Natural killer cell (primary cell): ENCODE results near the gene TIMM10B. TPM values are rescaled to one million over a fixed set of nuclear protein-coding genes. Genes with fewer than 3 reads are reported as not detected.

Source experiments
- ATAC-seq, 3 donors: fragments of 150-1000 bp in 2 of 3; fragments of 200-7000 bp in 1 of 3; cut with Tn5 transposase; 1 replicate in 1 of 3; 2 replicates in 2 of 3; pipeline ENCODE4 v1.10.0; 2021; ENCODE audit warnings: mild to moderate bottlenecking in 2 of 3, moderate library complexity in 2 of 3
- DNase-seq, 2 donors: peaks; one replicate each; pipeline versions ENCODE4 v3.0.0 to v3.0.0-alpha.2; 2013 to 2021; ENCODE audit warnings: mixed read lengths in 1 of 2
- H3K27ac ChIP-seq: one replicate; pipeline ENCODE4 v1.5.1; 2013; ENCODE audit warnings: mild to moderate bottlenecking, low read length
- H3K27me3 ChIP-seq: one replicate; pipeline ENCODE4 v1.6.1; 2013; ENCODE audit warnings: low read length; ENCODE audit not compliant: control insufficient read depth, insufficient read depth
- H3K36me3 ChIP-seq: one replicate; pipeline ENCODE4 v1.6.1; 2013; ENCODE audit warnings: low read length; ENCODE audit not compliant: control insufficient read depth, insufficient read depth
- H3K4me1 ChIP-seq: one replicate; pipeline ENCODE4 v1.6.1; 2013; ENCODE audit warnings: low read length; ENCODE audit not compliant: control insufficient read depth, insufficient read depth
- H3K4me3 ChIP-seq: one replicate; pipeline ENCODE4 v1.5.1; 2013; ENCODE audit warnings: low read length
- H3K9me3 ChIP-seq: one replicate; pipeline ENCODE4 v1.6.1; 2013; ENCODE audit warnings: low read length; ENCODE audit not compliant: control insufficient read depth, insufficient read depth
- H3K27ac Mint-ChIP-seq, 2 donors: one replicate each; pipeline ENCODE4 v1.8.0; 2022; ENCODE audit warnings: mild to moderate bottlenecking in 2 of 2, mixed read lengths in 2 of 2, moderate library complexity in 1 of 2
- H3K27me3 Mint-ChIP-seq, 2 donors: one replicate each; pipeline ENCODE4 v1.8.0; 2022; ENCODE audit warnings: low read depth in 2 of 2, mixed read lengths in 2 of 2
- H3K36me3 Mint-ChIP-seq: one replicate; pipeline ENCODE4 v1.8.0; 2022; ENCODE audit warnings: mixed read lengths
- H3K4me1 Mint-ChIP-seq, 2 donors: one replicate each; pipeline ENCODE4 v1.8.0; 2022; ENCODE audit warnings: mixed read lengths in 2 of 2
- H3K4me3 Mint-ChIP-seq: one replicate; pipeline ENCODE4 v1.8.0; 2022; ENCODE audit warnings: mild to moderate bottlenecking, moderate library complexity, mixed read lengths
- H3K9me3 Mint-ChIP-seq, 2 donors: one replicate each; pipeline ENCODE4 v1.8.0; 2022; ENCODE audit warnings: mixed read lengths in 2 of 2
- WGBS: methylation state at CpG from one replicate; pipeline ENCODE4 v1.1.7; 2013; ENCODE audit warnings: missing lambda C conversion rate; ENCODE audit not compliant: insufficient coverage; 5-methylcytosine and 5-hydroxymethylcytosine counted together
- intact Hi-C: fragments of 100-400 bp; cut with micrococcal nuclease; formaldehyde crosslinking; loops from one replicate; pipeline ENCODE4 v1.14.2; 2022
- total RNA-seq, 4 donors: library from RNA; stranded (reverse); fragments of 120-200 nt in 1 of 4; gene quantifications; one replicate each; pipeline versions ENCODE4 v1.2.3 to v1.2.4, GENCODE V29; 2013 to 2022
- TF ChIP-seq, protein P1 (sequence below): fragments of 200-600 bp; IDR thresholded peaks from one replicate; pipeline ENCODE4 v1.8.0; 2022; ENCODE audit warnings: antibody characterized with exemption

Gene TIMM10B
- total RNA-seq, 3 donors from 2014 or later (not counting 1 experiment from before 2014, with no cell fraction given), result 69.6 to 92.8 (median 71.4) TPM

DNA sequence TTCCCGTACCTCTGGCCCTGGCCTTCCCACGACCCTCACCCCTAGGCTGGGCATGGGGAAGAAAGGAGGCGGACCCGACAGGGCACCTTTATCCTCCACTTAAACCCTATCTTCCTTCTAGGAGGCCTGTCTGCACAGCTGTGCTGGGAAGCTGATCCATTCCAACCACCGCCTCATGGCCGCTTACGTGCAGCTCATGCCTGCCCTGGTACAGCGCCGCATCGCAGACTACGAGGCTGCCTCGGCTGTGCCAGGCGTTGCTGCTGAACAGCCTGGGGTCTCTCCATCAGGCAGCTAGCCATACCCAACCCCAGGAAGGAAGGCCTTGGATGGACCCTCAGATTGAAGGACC lies 599 bp downstream of the TIMM10B start:
- Mint-ChIP-seq H3K4me3 (peak overlapping the region; percentile 91), H3K27me3 (no peaks in the 10 kb centered on the region), H3K36me3 (no peaks in the 10 kb centered on the region), H3K9me3 (no peaks in the 10 kb centered on the region), H3K27ac (peak overlapping the region; percentile 95 to 99), H3K4me1 (peaks cover 32 to 37% of the 10 kb centered on the region in 2 donors)
- H3K27me3 ChIP-seq, result no peaks in the 10 kb centered on the region
- TF ChIP-seq, protein P1, sequence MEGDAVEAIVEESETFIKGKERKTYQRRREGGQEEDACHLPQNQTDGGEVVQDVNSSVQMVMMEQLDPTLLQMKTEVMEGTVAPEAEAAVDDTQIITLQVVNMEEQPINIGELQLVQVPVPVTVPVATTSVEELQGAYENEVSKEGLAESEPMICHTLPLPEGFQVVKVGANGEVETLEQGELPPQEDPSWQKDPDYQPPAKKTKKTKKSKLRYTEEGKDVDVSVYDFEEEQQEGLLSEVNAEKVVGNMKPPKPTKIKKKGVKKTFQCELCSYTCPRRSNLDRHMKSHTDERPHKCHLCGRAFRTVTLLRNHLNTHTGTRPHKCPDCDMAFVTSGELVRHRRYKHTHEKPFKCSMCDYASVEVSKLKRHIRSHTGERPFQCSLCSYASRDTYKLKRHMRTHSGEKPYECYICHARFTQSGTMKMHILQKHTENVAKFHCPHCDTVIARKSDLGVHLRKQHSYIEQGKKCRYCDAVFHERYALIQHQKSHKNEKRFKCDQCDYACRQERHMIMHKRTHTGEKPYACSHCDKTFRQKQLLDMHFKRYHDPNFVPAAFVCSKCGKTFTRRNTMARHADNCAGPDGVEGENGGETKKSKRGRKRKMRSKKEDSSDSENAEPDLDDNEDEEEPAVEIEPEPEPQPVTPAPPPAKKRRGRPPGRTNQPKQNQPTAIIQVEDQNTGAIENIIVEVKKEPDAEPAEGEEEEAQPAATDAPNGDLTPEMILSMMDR, result no peak
- H3K9me3 ChIP-seq, result no peaks in the 10 kb centered on the region
- peak overlapping the region; percentile 95 for H3K27ac ChIP-seq
- peak overlapping the region; percentile 74 for H3K4me3 ChIP-seq
- DNase-seq (no peak), ATAC-seq (peak in 2 of 3 donors; percentile 1 to 4)
- peaks cover 45% of the 10 kb centered on the region for H3K36me3 ChIP-seq
- H3K4me1 ChIP-seq, result peaks cover 22% of the 10 kb centered on the region
- intact Hi-C loops, result loop anchor here (1.0 to 5.0 kb wide), 6 partner anchors 92 to 795 kb away; partner anchors contain the start of genes FHIP1B, MRPL17, SMPD1 and TRIM22
- 17% methylated on average over 13 of the region's 13 CpGs for WGBS

DNA sequence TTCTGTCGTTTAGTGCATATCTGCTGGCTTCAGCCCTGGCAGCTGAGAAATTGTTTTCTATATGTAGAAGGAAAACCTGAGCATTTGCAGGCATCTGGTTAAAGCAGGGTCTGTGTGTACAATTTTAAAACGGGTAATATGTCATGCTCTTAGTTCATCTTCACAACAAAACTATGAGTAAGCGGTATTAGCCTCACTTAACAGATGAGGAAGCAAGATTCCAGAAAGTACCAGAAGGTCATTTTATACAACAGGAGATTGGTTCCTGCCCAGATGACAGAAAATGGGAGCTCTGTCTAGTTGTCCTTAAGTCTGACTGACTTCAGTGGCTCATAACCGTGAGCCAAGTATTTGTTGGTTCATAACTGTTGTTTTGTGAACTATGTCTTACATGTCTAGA lies 1.1 kb downstream of the TIMM10B start:
- TF ChIP-seq, protein P1, result no peak
- Mint-ChIP-seq H3K27me3 (no peaks in the 10 kb centered on the region), H3K4me3 (peak overlapping the region; percentile 91), H3K9me3 (no peaks in the 10 kb centered on the region), H3K36me3 (no peaks in the 10 kb centered on the region), H3K4me1 (peaks cover 32 to 37% of the 10 kb centered on the region in 2 donors), H3K27ac (peak overlapping the region; percentile 95 to 99)
- Histone ChIP-seq H3K27me3 (no peaks in the 10 kb centered on the region), H3K9me3 (no peaks in the 10 kb centered on the region), H3K4me1 (peaks cover 22% of the 10 kb centered on the region), H3K27ac (peak overlapping the region; percentile 95), H3K36me3 (peaks cover 46% of the 10 kb centered on the region), H3K4me3 (no peak overlapping the region)
- WGBS, result 88% methylated on average over 4 of the region's 4 CpGs
- intact Hi-C loops, result loop anchor here (5.0 kb wide), 2 partner anchors 280 to 795 kb away; partner anchors contain the start of genes TRIM22 and TRIM5
- DNase-seq (no peak), ATAC-seq (no peak)

DNA sequence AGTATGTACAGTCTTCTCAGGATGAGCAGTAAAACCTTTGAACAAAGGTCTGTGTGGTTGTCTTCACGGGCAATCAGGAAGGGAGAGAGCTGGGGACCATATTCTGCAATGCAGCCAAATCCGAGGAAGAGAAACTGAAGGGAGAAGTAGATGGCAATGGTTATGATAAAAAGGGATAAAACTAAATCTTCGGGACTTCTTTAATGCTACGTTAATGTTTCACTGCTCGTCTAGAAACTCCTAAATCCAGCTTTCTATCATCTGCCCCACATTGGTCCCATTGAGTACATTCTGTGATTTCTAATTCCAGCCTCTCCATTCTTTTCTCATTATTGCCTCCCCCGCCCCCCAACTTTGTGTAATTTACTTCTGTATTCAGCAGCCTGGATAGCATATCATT lies 1.7 kb downstream of the TIMM10B start:
- H3K27ac ChIP-seq, result no peak overlapping the region
- peaks cover 50% of the 10 kb centered on the region for H3K36me3 ChIP-seq
- no peaks in the 10 kb centered on the region for H3K27me3 ChIP-seq
- H3K9me3 ChIP-seq, result no peaks in the 10 kb centered on the region
- H3K4me3 Mint-ChIP-seq, result peak overlapping the region; percentile 75
- peak overlapping the region; percentile 95 to 99 for H3K27ac Mint-ChIP-seq
- H3K4me3 ChIP-seq, result no peak overlapping the region
- no peaks in the 10 kb centered on the region for H3K36me3 Mint-ChIP-seq
- no peak for DNase-seq
- no peak for ATAC-seq
- TF ChIP-seq, protein P1, result no peak
- no peaks in the 10 kb centered on the region for H3K9me3 Mint-ChIP-seq
- 93% methylated on average over 6 of the region's 6 CpGs for WGBS
- intact Hi-C loops, result loop anchor here (5.0 kb wide), 2 partner anchors 281 to 796 kb away; partner anchors contain the start of genes TRIM22 and TRIM5
- H3K4me1 ChIP-seq, result peaks cover 22% of the 10 kb centered on the region
- peaks cover 32 to 37% of the 10 kb centered on the region in 2 donors for H3K4me1 Mint-ChIP-seq
- no peaks in the 10 kb centered on the region for H3K27me3 Mint-ChIP-seq

DNA sequence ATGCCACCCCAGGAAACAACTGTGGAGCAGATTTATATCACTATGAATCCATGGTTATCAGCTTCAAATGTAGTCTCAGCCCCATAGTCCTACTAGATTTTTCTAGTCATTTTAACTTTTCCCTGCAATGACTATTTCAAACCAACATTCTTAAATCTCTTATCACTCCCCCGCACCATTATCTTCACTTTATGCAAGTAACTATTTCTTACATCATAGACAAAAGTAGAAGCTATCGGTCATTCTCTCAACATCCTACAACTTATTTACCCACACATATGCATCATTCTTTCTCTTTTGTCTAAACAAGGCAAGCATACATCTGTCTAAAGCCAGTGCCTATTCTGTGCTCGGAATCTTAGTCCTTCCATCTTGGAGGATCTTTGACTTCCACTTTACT lies 4.4 kb downstream of the TIMM10B start:
- no peaks in the 10 kb centered on the region for H3K27me3 Mint-ChIP-seq
- Histone ChIP-seq H3K9me3 (no peaks in the 10 kb centered on the region), H3K4me3 (no peak overlapping the region), H3K36me3 (peaks cover 45% of the 10 kb centered on the region), H3K27ac (no peak overlapping the region), H3K27me3 (no peaks in the 10 kb centered on the region), H3K4me1 (peaks cover 16% of the 10 kb centered on the region)
- WGBS, result 98% methylated on average over 3 of the region's 3 CpGs
- H3K36me3 Mint-ChIP-seq, result no peaks in the 10 kb centered on the region
- ATAC-seq, result no peak
- H3K27ac Mint-ChIP-seq, result no peak overlapping the region
- no peak for DNase-seq
- intact Hi-C loops, result no loop called here
- no peaks in the 10 kb centered on the region for H3K9me3 Mint-ChIP-seq
- peaks cover 21 to 37% of the 10 kb centered on the region in 2 donors for H3K4me1 Mint-ChIP-seq
- TF ChIP-seq, protein P1, result no peak
- no peak overlapping the region for H3K4me3 Mint-ChIP-seq
